NOMO-1 (cell line): Measurements from ENCODE around the gene NCBP1.

Experiments
- DNase-seq, 2 experiments: peaks; one replicate each; lab custom pipeline; 2025; ENCODE audit not compliant: unreplicated experiment in 2 of 2; lab: John Stamatoyannopoulos, UW

The NCBP1 gene

DNA sequence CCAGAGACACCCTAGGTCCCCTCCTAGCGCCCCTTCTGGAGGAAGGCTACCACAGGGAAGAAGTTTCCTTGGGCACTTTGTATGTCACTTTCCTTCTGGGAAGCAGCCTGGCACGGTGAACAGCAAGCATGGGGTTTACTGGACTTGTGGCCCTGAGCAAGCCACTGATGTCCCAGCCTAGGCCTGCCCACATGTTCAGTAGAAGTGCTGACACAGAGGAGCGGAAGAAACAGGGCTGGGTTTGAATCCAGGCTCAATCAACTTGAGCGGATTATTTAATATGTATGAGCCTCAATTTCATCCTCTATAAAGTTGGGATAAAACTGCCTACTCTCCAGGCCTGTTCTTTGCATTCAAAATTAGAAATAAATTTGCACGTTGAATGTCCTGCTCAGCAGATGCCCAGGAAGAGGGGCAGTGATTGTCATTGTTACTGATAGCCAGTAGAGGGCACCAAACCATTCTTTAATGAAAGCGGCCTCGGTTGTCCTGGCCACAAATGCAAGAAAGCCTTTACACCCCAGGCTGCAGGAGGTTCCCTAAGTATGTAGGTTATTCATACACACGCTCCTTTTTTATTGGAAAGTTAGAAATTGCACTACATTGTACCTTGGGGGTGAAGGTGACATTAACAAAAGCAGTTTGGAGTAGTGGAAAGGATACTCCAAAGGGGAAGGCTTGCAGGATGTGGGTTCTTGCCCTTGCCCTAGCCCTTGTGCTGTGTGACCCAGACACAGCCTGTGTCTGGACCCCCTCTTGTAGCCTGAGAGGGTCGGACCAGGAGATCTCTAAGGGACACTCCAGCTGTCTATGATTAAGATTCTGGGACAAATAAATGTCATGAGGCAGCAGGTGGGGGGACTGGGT lies 77.0 kb downstream of the NCBP1 start:
- DNase-seq, result peak; percentile 49 to 66

DNA sequence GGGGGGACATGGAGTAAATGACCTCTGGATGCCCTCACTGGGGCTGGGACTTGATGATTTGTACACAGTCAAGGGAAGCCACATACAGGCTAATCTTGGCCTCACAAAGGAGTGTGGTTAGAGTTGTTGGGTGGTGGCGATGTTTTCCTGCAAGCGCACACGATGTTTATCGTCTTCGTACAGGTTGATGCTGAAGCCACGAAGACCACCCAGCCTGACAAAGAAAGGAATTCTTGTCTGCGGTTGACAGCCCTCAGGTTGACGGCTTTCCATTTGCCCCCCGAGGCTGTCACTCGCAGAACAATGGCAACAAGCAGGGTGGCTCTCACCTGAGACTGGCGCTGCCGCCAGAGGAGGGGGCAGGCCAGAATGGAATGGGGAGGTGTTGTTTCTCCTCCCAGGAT lies 77.6 kb downstream of the NCBP1 start:
- DNase-seq, result no peak

DNA sequence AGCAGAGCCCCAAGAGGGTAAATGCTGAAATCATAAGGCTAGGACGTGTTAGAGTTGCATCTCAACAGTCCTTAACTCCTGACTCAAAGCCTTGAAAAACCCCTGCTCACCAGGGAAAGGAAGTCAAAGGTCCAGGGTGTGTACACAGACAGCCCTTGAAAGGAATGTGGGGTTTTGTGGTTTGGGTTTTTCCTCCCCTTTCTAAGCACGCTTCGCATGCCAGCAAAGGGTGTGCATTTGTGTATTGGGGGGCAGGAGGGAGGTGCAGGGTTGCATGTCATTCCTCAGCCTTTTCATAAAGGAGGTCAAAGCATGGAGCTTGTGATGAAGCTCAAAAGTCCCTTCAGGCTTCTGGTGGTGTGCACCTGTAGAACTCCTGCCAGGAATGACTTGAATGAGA lies 80.8 kb downstream of the NCBP1 start:
- no peak for DNase-seq

DNA sequence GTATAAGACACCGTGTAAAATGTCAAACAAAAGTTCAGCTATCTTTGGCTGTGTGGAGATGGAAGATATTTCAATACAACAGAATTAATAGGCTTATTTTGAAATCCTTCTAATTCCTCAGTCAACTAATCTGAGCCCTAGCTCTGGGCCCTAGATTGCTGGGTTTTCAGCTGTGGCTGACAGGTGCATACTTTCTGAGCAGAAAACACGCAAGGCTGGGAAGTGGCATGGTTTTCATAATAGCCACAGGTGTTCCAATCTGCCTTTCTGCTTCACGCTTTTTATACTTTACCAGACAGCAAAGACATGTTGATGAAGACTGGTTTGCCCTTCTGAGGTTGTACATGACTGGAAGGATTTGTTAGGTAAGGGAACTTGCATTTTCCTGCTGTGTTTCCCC lies 84.2 kb downstream of the NCBP1 start:
- DNase-seq, result no peak

GRCh38 chr9:97721396-97721795 lies 87.8 kb downstream of the NCBP1 start:
- no peak for DNase-seq

DNA sequence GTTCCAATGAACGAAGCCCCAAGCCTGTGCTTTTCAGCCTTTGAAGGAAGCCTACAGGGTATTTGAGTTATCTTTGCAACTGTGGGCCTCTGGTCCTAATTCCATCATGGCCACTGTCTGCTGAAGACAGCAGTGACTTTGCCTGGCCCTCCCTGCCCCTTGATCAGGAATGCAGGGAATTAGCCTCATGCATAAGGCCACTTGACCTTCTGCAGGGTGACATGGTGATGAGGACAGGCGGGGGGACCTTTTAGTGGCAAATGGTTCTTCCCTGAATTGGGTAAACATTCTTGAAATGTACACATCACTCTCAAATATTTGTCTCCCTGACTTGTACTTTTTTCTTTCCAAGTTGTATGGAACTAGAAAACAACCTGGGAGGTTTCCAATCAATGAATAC lies 88.7 kb downstream of the NCBP1 start:
- no peak for DNase-seq
